Measurements from ENCODE around the gene IER5L. TPM values are rescaled to one million over a fixed set of nuclear protein-coding genes. Genes with fewer than 3 reads are reported as not detected.

IER5L gene
- total RNA-seq, 4 donors from 2014 or later: 4.7 to 10.6 (median 7.7) TPM

DNA sequence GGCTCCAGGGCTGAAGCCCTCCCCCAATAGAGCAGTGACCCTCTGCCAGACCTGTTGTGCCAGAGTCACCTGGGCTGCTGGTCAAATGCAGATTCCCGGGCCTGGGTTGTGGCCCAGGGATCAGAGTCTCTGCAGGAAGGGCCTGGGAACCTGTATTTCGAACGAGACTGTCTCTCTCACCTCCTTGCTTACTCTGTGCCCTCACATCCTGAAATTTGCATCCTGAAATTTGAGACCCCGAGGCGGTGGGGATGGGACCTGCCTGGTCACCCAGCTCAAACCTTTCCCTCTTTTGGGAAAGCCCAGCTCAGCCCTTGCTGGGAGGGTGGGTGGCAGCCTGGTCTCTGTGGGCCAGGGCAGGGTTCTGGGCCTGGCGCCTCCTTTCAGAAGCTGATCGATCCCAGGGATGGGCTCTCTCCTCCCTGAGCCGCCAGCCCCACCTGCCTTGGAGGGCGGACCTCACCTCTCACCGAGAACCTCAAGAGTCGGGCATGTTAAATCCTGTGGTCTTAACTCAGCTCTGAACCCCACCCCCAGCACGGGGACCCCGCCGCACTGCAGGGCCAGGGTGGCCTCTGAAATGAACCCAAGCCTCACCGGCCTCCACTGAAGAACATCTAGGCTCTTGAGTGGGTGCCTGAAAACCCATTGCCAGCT lies 44.0 kb upstream of the IER5L start:
- TF ChIP-seq CTCF (IDR thresholded peaks at IDR 0.05; ENCODE audit: low read depth): no peak

GRCh38 chr9:129221233-129221632 lies 43.2 kb upstream of the IER5L start:
- no peak for TF ChIP-seq CTCF (IDR thresholded peaks at IDR 0.05; ENCODE audit: low read depth)

GRCh38 chr9:129220771-129221170 lies 42.7 kb upstream of the IER5L start:
- TF ChIP-seq CTCF (IDR thresholded peaks at IDR 0.05; ENCODE audit: low read depth): no peak

DNA sequence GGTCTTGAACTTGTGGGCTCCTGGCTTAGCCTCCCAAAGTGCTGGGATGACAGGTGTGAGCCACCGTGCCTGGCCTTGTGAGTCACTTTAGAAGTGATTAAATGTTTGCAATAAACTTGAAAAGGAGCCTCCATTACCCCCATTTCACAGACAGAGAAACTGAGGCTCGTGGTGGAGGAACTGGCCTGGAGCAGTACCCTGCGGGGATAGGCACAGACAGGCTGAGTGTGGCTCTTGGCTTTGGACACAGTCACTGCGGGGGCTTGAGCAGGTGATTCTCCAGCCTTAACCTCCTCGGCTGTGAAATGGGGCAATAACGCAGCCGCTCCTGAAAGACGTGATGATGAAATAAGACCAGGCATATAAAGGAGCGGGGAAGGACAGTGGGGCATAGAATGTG lies 40.9 kb upstream of the IER5L start:
- no peak for TF ChIP-seq CTCF (IDR thresholded peaks at IDR 0.05; ENCODE audit: low read depth)

DNA sequence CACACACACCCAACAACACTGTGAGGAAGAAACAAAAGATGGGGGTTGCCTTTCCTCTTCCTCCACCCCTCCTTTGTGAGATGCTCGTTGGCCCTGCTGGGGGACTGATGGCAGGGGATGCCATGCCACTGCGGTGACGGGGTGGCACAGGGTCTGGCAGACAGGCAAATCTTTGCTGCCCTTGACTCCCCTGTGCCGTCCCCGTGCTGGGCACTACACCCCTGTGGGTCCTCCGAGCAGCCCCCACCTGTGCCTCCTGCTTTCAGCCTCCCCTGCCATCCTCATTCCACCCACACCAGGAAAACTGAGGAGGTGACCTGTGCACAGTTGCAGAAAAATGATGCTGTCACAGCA lies 40.2 kb upstream of the IER5L start:
- TF ChIP-seq CTCF (IDR thresholded peaks at IDR 0.05; ENCODE audit: low read depth): no peak

DNA sequence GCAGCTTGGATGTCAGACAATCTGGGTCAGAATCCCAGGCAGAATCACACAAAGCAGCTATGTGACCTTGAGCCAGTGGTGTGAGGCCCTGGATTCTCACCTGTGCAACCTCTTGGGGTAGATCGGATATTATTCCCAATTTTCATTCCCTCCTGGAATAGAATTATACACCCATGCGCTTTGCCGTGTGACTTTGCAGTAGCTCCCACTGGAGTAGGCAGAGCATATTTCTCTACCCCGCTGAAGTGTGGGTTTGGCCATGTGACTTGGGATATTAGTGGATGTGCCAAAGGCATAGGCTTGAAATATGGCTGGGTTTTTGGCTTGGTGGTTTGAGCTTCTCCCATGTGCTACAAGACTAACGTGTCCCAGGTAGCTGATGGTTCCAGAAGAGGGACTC lies 35.5 kb upstream of the IER5L start:
- no peak for TF ChIP-seq CTCF (IDR thresholded peaks at IDR 0.05; ENCODE audit: low read depth)

GRCh38 chr9:129211686-129212085 lies 33.6 kb upstream of the IER5L start:
- no peak for TF ChIP-seq CTCF (IDR thresholded peaks at IDR 0.05; ENCODE audit: low read depth)

All from subcutaneous adipose tissue (tissue), 4 donors.